NCI-H2171 treated with DMSO at 0.1 percent for 48 hours (cell line): ENCODE data around the gene SPAG6.

Source experiments
- DNase-seq: peaks from one replicate; lab custom pipeline; 2025; lab: John Stamatoyannopoulos, UW

Gene SPAG6

DNA sequence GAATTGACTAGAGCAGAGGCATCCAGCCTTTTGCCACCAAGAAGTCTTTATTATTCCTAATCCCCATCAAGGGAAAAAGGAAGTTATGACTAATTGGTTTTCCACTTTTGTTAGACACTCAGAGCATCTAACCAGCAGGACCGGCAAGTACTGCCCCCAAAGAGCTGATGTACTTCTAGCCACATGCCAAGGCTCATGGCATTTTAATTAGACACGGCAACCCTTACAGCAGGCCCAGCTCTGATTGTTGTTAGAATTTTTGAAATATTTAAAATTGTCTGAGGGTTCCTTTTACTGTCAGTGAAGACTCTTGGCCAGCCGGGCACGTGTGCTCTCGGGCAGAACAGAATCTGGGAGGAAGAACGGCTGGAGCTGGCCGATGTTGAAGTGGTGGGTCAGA lies 114.8 kb downstream of the SPAG6 start:
- no peak for DNase-seq

DNA sequence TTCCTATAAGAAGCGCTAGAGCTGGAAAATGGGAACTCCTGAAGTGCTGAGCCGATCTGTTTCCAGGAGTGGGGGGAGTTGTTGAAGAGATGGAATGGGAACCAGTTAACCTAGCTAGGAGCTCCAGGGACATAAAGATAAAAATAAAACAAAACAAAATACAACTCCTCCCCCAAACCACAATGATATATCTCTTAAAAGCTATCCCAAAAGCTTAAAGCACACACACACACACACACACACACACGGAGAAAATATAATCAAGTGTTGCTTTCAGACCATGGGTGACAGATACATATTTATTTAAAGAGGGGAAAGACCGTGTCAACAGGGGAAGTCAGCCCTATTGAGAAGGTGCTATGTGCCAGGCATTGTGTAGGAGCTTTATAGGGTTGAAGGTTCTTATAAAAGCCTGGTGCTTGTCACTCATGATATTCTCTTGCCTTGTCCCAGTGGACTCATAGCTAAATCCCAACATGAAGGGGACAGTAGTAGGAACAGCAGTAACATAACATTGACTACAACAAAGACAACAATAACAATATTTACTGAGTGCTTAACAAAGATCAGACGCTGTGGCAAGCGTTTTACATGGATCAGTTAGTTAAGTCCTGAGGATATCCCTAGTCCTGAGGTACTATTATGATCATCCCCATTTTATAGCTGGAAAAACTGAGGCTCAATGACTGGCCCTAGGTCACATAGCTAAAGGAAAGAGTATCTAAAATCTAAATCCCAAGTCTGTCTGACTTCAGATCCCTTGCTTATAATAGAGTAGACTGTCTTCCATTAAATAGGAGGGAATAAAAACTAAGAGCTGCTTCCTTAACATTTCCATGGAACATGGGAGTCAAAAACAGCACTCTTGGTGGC lies 115.5 kb downstream of the SPAG6 start:
- no peak for DNase-seq

DNA sequence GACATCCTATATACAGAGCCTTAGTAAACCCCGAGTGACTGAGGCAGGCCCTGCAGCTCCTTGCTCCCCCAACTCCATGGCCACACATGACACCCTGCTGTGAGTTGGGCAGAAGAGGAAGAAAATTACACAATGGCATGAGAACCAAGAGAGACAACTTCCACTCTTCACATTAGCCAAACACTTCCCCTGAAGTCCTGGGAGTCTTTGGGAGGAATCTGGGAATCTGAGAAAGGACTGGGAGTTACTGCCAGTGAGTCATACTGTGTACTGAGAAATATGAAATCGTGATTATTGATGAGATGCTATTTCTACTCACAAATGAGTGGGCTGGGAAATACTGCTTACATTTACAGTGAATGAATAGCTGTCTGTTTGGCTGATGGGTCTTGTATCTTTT lies 116.6 kb downstream of the SPAG6 start:
- no peak for DNase-seq

DNA sequence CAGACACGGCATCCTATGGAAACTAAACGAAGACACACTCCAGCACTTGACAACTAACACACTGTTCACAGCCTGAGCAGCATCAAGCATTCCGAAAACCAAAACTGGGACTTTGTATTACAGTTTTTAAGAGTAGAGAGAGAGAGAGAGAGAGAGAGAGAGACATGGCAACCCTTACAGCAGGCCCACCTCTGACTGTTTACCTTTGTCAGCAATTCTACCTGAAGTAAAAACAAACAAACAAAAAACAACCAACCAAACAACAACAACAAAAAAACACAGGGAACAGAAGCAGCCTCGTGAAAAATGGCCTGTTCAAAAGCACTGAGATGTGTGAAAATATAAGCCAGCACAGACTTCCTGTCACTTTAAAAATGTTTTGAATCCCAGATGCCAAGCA lies 118.0 kb downstream of the SPAG6 start:
- DNase-seq = no peak

DNA sequence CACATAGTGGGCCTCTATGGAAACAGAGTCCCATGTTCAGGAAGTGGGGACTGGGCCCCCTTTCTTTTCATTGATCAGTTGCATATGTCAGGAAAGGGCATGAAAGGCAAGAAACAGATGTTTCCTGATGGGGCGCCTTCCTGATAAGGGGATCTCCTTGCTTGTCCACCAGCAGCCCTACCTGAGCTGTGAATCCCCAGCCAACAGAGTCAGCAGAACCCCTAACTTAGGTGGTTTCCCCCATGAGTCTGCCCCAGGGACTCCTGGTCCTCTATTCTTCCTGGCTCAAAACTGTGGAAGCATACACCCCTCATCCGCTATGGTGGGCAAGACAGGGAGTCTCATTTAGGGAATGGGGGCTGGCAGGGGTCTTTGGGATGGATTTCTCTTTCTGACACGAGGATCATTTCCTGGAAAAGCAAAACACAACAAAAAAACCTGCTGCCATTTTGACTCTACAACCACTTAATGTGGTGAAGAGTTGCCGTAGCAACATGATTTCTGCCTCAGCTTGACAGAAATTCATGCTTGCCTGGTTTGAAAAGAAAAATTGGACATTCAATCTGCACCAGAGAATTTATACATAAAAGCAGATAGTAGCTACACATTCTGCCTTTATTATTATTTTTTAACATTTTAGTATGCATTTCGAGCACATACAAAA lies 119.8 kb downstream of the SPAG6 start:
- no peak for DNase-seq

DNA sequence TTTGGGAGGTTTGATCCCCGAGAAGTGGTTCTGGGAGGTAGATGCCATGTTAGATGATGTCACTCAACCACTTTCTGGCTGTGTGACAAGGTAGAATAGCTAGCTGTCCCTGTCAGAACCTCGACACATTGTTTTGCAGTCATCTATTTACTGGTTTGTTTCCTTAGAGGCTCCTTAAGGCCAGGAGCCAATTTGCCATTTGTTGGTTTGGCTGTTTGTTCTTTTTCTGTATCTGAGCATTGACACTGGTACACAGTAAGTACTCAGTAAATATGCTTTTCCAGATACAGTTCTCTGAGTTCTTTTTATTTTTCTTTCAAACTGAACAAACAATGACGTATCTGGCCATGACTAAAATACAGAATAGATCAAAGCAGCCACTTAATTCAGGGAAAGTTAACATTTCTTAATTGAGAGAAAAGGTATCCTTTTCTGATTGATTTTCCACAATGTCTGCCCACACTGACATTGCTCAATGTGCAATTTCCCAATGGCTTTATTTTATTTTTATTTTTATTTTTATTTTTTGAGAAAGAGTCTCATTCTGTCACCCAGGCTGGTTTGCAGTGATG lies 121.6 kb downstream of the SPAG6 start:
- DNase-seq = no peak
